RPMI7951 (cell line): ENCODE data around the gene HOXC10. TPM values are rescaled to one million over a fixed set of nuclear protein-coding genes. Genes with fewer than 3 reads are reported as not detected.

Source experiments
- DNase-seq: peaks from one replicate; pipeline ENCODE4 v3.0.0-alpha.2; 2012; ENCODE audit warnings: low read depth
- total RNA-seq: library from RNA; depleted of rRNA; stranded (reverse); fragments of >200 nt; shearing (Covaris generic); gene quantifications from 2 replicates; pipeline ENCODE4 v1.2.3, GENCODE V29; 2014; rRNA removed

The HOXC10 gene
- total RNA-seq: 4.0 and 5.1 TPM in 2 replicates

DNA sequence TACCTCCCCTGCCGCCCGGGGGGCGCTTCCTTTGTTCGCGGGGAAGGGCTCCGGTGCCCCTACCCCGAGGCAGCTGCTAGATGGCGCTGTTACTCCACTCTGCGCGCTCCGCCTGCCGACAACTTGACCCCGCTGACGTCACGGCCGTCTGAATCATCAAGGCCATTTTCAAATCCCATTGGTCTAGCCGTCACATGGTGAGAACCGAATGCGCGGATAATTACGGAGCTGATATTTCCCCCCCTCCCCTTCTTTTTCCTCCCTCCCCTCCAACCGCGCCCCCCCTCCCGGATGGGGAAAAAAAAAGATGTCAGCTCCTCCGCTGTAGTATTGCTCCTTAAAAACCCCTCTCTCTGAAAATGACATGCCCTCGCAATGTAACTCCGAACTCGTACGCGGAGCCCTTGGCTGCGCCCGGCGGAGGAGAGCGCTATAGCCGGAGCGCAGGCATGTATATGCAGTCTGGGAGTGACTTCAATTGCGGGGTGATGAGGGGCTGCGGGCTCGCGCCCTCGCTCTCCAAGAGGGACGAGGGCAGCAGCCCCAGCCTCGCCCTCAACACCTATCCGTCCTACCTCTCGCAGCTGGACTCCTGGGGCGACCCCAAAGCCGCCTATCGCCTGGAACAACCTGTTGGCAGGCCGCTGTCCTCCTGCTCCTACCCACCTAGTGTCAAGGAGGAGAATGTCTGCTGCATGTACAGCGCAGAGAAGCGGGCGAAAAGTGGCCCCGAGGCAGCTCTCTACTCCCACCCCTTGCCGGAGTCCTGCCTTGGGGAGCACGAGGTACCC is at the start of gene HOXC10:
TSS of gene HOXC10 (plus strand) at position 246 of the 791 bp plus-strand sequence. CDS start at position 360, 114 bp downstream.
- peak; percentile 91 for DNase-seq

DNA sequence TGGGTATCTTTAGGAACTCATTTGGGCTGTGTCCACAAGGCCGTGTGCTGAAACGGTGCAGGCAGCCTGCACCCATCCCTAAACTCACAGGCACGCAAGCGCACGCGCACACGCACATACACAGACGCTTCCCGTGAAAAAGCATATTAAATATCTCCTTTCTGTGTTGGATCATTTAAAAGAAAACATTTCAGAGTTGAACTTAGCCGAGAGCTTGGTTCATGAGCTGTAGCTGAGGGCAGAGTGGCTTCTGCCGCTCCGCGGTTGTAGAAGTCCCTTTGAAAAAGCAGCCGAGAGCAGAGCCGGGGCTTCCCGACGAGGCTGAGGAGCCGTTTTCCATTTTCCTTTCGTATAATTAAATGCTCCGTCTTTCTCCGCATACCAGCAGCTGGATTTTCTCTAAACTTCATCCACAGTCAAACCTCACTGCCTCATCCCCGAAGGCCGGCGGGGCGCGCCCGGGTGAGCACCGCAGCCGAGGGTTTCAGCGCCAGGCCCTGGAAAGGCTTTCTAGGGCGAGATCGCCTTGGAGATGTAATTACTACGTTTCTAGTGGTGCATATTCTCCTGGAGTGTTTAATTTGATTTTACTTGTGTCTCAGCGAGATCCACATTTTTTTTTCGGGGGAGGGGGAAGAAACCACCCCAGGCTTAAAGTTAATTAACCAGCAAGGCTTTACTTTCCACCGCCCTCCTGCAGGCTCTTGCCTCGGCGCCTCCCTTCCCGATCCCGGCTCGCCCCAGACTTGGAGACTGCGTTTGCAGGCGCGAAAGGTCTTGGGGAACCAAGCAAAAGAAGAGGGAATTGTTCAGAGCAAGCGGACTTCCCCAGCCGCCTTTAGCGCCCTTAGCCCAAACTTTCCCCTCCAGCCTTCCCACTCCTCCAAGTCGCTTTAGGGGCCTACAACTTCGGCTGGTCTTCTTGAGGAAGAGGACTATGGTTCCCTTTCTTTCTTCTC is 49.3 kb upstream of the HOXC10 start:
- DNase-seq: no peak

DNA sequence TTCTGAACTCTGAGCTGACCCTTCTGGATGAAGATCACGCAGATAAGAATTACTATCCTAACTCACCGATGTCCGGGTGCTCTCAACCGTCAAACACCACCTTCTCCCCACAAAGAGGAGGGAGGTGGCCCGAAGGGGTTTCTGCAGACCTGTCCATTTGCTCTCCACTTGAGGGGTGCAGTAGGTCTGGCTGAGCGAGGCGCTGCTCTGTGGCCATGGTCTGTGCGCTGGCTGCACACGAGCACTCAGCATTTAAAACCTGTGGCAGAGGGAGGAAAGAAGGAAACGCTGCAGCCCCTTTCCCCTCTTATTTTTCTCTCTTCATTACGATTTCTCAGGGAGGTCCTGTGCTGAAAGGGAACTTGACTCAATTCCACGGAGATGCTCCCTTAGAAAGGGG is 47.8 kb upstream of the HOXC10 start:
- no peak for DNase-seq

DNA sequence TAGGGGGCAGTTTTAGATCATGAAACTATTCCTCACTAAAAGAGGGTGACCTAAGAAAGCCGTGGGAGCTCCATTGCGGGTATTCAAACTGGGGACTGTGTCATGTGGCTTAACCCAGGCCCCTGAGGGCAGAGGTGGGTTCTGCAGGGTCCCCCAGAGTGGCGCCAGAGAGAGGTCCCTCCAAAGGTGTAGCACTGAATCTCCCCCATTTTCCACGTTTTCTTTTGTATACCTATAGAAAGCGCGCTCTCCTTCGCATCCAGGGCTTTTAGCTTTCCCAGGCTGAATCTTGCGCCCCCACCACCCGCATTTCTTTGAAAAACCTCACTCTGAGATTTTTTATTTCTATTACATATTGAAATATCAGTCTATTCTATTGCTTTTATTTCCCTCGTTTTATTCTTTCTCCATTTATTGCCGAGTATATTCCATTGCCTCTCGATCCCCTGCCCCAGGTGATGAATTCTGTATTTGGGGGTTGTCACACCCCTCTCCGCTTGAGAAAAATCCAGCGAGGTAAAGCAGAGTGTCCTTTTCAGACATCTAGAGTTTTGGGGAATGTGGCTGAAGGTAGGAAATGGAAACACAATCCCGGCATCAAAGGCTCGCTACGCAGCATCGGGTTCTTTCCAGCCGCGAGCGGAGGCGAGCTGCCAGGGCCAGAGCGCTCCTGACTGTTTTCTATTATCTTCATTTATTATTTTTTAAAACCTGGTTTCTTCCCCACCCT is 47.2 kb upstream of the HOXC10 start:
- DNase-seq: no peak

DNA sequence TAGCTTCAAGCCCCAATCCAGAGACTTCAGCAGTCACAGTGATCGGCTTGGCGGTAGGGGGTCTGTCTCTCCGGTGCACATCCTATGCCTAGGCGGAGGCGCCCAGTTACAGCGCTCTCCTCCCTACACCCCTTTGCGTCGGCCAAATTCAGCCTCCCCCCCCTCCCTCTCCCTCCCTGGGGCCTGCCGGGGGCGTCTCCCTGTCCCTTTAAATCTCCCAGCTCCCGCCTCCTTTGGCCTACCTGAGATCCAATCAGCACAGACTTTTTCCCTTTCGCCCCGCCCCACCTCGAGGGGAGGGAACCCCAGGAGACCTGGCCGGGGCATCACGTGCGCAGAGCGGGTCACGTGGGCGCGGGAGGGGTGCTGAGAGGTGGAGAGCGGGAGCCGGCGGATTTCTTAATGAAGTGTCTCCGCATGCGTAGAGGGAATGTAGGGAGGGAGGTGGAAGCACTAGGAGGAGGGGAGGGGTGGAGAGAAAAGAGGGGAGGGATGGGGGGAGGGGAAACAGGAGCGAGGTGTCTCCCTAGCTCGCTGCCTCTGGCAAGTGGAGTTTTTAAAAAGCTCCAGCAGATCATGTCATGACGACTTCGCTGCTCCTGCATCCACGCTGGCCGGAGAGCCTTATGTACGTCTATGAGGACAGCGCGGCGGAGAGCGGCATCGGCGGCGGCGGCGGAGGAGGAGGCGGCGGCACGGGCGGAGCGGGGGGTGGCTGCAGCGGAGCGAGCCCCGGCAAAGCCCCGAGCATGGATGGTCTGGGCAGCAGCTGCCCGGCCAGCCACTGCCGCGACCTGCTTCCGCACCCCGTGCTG is 46.4 kb upstream of the HOXC10 start, which contains the start of gene HOXC13:
TSS of gene HOXC13 (plus strand) at position 506 of the 815 bp plus-strand sequence. CDS start at position 582, 76 bp downstream.
- DNase-seq: peak; percentile 92

DNA sequence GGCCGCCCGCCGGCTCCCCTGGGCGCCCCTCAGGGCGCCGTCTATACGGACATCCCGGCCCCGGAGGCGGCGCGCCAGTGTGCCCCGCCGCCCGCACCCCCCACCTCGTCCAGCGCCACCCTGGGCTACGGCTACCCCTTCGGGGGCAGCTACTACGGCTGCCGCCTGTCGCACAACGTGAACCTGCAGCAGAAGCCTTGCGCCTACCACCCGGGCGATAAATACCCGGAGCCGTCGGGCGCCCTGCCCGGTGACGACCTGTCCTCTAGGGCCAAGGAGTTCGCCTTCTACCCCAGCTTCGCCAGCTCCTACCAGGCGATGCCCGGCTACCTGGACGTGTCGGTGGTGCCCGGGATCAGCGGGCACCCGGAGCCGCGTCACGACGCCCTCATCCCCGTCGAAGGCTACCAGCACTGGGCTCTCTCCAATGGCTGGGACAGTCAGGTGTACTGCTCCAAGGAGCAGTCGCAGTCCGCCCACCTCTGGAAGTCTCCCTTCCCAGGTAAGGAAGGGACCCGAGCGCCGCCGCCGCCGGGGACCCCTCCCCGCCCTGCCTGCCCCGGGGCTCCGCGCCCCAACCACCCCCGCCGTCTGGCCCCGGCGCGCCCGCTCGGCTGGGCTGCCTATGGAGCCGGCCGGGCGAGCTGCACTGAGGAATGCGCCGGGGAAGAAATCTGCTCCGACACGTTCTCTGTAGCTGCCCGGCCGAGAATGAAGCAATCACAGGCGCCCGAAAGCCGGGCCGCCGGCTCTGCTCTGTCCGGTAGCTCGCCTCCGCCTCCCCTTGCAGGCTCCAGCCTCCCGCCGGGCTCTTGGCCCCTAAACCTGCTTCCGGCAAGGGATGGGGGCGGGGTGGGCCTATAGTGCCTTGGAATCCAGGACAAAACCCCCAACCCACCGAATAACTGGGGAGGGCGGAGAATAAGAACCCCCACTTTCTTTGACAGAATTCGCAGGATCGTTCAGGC is 45.5 kb upstream of the HOXC10 start:
- DNase-seq: peak; percentile 10

DNA sequence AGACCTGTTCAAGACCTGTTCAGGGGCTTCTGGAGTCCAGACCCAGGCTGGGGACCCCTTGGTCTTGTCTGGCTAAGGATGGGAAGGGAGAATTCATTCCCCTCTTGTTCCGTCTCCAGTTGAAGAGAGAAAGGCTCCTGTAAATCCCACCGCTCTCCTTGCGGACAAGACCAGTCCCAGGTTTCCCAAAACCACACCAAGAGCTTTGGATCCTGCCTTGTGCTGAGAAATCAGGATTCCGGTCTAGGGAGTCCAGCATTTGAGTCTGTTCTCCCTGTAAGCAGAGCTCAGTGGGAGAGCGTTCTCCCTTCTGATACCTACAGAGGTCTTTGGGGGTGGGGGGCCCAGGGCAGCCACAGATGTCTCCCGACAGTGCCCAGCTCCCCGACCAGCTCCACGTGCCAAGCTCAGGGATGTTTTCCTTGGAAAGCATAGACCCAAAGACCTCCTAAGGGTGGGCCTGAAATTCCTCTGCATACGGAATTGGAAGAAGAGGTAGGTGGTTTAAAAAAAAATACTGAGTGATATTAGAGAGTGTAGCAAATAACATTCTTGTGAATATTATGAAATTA is 44.4 kb upstream of the HOXC10 start:
- DNase-seq: no peak

DNA sequence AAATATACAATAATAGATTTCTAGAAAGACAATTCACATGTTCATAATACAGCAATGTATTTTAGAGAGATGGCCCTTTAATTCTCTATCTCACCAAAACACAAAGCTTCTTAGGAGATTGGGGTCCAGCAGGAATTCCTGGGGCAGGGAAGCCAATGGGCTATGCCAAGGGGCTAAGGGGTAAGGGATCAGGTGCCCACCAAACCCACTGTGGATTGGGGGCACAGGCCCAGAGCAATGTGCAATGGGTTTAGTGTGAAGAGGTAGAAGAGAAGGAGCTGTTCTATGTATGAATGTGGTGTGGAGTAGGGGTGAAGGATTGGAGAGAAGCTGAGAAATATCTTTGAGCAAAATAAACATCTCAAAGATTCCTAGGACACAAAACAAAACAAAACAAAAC is 43.8 kb upstream of the HOXC10 start:
- DNase-seq: no peak

DNA sequence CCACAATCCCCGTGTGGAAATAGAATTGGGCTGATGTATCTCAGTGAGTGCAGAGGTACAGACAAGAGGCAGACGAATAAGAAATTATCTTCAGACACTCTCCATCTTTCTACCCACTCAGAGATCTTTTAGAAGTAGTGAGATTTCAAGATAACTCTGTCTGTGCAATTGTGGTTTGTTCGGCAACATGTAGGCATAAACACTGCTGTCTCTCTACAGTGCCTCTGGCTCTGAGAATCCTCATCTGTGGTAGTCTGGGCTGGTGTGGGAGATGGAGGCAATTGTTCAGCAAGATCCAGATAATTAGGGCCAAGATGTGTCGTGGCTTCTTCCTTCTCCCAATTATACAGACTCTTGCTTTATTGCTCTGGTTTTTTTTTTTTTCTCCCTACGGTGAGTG is 43.2 kb upstream of the HOXC10 start:
- peak; percentile 16 for DNase-seq

DNA sequence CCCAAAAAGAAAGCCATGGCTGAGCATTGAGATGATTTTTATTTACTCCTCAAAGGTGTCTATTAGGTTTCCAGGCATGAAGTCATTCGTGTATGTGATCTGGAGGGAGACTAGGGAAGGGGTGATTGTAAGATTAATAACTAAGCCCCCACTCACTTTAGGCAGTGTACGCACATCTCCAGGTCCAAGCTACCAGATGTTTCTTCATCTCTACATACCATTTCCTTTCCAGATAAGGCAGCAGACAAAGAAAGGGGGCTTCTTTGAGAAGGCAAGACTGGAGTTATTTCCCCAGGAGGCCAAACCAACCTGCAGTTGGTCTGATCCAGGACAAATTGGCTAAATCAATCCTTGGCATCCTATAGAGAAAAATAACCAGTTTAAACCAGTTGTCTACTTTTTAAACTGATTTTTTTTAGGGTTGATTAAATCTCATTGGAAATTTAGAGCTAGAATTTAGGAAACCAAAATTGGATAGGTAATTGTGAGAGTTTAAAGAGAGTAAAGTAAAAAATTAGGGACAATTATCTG is 42.4 kb upstream of the HOXC10 start:
- DNase-seq: no peak

DNA sequence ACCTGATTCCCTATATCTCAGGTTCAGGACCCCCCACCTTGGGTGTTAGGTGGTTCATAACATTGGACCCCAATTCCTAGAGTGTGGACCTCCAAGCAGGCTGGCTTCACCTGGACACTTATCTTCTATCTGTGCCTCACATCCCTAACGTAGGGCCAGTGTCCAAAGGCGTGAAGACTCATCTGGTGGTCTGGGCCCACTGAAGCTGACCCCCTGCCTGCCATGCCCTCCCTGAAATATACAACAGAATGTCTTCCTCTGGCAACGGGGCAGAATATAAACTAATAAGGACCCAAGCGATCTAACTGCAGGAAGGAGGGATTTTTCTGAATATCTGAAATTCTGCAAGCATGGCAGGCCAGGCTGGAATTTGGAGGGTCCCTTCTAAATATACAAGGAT is 40.7 kb upstream of the HOXC10 start:
- DNase-seq: no peak

DNA sequence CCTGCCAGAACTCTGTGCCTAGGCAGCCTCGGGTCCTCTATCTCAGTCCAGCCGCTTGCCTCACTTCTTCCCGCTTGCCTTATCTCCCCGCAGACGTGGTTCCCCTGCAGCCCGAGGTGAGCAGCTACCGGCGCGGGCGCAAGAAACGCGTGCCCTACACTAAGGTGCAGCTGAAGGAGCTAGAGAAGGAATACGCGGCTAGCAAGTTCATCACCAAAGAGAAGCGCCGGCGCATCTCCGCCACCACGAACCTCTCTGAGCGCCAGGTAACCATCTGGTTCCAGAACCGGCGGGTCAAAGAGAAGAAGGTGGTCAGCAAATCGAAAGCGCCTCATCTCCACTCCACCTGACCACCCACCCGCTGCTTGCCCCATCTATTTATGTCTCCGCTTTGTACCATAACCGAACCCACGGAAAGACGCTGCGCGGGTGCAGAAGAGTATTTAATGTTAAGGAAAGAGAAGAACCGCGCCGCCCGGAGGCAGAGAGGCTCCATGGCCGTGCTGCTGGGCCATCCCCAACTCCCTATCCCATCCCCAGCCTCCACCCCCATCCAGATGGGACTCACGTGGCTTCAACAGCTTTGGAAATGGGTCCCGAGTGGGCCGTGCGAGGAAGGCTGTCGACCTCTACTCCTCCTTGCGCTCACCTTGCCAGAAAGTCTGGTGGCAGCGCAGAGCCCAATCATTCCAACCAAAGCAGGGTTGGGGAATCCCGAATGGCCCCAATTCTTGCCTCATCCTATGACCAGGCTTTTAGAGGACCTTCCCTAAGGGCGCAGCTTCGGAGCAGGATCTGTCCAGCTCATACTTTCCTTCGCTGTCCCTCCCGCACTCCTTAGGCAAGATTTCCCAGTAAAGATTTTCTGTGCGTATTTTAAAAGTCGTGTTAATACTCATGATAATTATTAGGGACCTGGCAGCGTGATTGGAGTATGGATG is 39.8 kb upstream of the HOXC10 start:
- DNase-seq: no peak

DNA sequence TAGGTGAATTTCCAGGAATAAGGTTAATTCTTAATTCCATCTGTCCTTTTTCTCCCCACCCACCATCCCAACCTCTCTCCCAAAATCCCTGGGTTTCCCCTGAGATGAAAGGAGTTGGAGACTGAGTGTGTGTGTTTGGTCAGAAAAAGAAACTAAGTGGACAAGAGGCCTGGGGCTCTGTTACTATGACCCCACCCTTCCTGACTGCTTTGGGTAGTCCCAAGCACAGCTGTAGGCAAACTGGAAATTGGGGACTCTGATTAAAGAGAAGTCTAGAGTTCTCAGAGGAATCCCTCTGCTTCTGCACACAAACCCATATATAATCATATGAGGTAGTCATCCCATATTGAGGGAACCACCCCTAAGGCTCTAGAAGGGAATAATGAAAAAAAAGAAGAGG is 37.2 kb upstream of the HOXC10 start:
- DNase-seq: no peak

DNA sequence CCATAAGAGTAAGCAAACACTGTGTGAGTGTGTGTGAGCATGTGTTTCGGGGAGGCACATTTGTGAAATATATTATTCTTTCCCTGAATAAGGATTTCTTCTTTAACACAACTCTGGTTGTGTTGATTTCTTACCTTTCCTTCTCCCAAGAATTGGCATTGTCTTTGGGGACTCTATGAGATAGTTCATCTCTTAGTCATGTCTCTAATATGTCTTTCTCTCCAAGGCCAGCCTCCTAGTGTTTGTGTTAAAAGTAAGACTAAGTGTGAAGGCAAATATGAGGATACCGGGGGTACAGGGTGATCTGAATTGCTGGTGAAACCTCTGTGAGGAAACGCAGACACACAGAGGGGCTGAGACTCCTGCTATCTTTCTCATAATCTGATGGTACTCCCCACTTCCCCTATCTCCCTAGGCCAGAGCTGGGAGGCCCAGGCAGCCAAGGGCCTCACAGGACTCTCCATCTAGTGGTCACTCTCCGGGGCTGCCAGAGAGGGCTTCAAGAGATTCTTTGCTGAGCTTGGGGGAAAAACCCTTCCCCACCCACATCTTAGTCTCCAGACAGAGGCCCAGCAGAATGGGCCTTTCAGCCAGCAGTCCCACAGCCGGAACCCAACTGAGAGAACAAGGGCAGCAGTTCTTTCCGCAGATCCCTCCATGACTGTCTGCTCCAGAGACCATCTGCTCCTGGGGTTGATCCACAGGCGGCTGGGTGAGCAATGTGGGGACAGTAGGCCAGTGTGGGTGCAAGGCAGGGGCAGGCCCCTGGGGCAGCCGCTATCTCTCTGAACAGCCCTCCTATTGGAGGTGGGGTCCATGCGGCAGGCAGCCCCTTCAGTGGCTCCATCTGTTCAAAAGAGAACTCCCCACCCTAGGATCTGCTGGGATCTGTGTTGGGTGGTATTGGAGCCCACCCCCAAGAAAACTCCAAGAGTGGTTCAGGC is 36.0 kb upstream of the HOXC10 start:
- no peak for DNase-seq

DNA sequence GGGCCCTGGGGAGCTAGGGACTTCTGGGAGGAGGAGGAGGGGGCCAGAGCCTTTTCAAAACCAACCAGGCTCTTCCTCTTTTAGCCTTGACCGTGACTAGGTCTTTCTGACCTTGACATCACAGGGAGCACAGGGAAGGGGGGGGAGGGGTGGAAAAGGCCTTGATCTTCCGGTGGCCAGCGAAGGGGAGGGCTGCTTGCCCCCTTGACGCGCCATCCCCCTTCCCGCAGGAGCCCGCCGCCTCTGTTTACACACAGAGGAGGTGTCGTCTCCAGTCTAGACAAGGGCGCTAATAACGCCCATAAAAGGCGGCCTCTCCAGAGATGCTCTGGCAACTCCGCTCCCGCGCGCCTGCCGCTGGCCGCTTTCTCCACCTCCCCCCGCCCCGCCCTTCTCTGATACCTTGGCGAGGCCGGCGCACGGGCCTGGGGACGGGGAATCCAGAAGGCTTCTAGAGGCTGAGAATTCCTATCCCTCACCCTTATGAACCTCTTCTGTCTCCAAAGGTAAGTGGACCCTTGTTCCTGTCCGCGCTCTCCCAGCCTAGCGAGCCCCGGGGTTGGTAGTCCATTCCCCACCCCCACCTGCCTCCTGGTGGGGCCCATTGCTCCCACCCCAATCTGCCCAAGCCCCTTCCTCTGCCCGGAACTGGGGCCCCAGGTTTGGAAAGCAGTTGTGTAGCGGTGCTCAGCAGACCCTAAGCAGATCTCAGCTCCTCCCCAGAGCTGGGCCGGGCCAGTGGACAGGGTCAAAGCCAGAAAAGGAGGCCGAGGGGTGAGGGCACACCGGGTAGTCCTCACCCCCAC is 35.1 kb upstream of the HOXC10 start:
- no peak for DNase-seq

DNA sequence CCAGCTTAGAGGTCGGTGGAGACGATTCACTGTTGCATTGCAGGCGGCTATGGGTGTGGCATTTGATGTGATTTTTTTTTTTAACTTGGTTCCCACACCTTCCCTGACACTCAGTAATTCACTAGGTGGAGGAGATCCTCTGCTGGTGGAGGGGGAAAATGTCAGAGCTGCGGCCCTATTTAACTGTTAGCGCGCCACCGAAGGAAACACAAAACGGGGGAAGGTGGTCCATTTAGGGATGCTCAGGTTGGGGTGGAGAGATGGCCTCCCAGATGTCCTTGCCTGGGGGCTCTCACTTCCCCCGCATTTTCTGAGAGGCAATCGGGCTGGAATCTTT is 34.5 kb upstream of the HOXC10 start:
- no peak for DNase-seq
